Stomach (tissue), 4 donors: ENCODE data around the gene CD3E.

Experiments used
- CTCF ChIP-seq, 7 experiments: fragments of 450-650 bp in 4 of 7; fragments of 200-600 bp in 3 of 7; sonication (generic) in 3 of 7; IDR thresholded peaks; one replicate each; pipeline ENCODE4 v1.5.1; 2016 to 2019; ENCODE audit warnings: antibody characterized with exemption in 7 of 7, control low read depth in 2 of 7, mild to moderate bottlenecking in 1 of 7
- POLR2A ChIP-seq, 4 donors: fragments of 450-650 bp; IDR thresholded peaks; one replicate each; pipeline ENCODE4 v1.6.1; 2016; ENCODE audit warnings: antibody characterized with exemption in 4 of 4, control low read depth in 2 of 4, mild to moderate bottlenecking in 1 of 4, moderate library complexity in 1 of 4
- POLR2AphosphoS5 ChIP-seq, 3 donors: sonication (generic); formaldehyde crosslinking; IDR thresholded peaks; one replicate each; pipeline ENCODE4 v1.6.1; 2016; ENCODE audit warnings: antibody characterized with exemption in 3 of 3

DNA sequence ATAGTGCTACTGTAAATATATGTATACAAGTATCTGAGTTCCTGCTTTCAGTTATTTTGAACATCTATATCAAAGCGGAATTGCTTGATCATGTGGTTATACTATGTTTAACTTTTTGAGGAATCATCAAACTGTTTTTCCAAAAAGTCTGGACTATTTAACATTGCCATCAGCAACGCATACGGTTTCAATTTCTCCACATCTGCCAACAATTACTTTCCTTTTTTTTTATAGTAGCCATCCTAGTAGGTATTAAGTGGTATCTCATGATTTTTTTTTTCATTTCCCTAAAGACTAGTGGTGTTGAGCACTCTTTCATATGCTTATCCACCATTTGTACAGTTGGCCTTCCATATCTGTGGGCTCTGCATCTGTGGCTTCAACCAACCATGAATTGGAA lies 53.5 kb downstream of the CD3E start:
- TF ChIP-seq CTCF (IDR thresholded peaks at IDR 0.05) (no peak), POLR2AphosphoS5 (IDR thresholded peaks at IDR 0.05) (no peak), POLR2A (IDR thresholded peaks at IDR 0.05) (no peak)
